GM18511 (cell line): ENCODE measurements around the gene SAMD14.
"Not testable (repeated sequence)": the region's sequence is repeated elsewhere in the genome, so short reads cannot be mapped to it uniquely, and the experiment has no call there.

ENCODE experiments used
- ATAC-seq: cut with Tn5 transposase; IDR thresholded peaks from one replicate; pipeline ENCODE4 v1.9.1; 2021; ENCODE audit warnings: mild to moderate bottlenecking, moderate library complexity; ENCODE audit not compliant: unreplicated experiment

Gene SAMD14

GRCh38 chr17:50078430-50078829 lies 51.5 kb downstream of the SAMD14 start:
- ATAC-seq = no peak

- no peak for ATAC-seq
These were observed 53.2 kb downstream of the SAMD14 start for GRCh38 chr17:50076591-50077235.

- ATAC-seq = no peak
These were observed 53.8 kb downstream of the SAMD14 start for GRCh38 chr17:50076221-50076590.

DNA sequence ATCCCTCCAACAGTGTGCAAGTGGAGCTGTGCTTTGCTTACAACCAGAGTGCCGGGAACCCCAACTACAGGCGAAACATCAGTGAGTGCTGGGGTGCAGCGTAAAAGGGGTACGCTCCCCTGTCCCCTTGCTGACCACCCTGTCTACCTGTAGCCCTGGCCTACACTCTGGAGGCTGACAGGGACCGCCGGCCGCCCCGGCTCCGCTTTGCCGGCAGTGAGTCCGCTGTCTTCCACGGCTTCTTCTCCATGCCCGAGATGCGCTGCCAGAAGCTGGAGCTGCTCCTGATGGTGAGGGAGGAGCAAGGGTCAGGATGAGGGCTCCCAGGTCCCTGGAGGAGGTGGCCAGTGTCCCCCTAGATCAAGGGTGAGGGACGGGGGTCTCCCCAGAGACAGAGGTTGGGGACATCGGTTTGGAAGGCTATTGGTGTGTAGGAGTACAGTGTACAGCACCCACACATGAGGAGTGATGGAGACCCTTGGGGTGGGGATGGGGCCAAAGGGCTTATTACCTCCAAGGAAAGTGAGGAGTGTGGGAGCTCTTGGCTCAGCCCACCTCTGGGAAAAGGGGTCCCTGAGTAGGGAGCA lies 54.4 kb downstream of the SAMD14 start:
- ATAC-seq = no peak

DNA sequence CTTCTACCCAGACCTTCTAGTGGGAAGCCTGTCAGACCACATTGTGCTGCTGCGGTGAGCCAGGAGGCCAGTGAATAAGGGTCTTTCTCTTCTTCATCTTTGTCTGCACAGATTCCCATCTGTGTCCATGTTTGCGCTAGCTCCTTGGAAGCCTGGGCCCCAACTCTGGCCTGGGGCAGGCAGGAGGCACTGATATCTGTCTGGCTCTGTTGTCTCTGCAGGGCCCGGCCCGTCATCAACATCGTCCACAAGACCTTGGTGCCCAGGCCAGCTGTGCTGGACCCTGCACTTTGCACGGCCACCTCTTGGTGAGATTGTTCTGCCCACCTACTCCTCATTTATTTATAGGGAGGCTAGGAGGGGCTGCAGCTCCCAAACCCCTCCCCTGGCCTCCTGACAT lies 55.7 kb downstream of the SAMD14 start:
- no peak for ATAC-seq

- ATAC-seq = no peak
These were observed 57.0 kb downstream of the SAMD14 start for GRCh38 chr17:50072925-50073324.

GRCh38 chr17:50072130-50072529 lies 57.8 kb downstream of the SAMD14 start:
- ATAC-seq = no peak

DNA sequence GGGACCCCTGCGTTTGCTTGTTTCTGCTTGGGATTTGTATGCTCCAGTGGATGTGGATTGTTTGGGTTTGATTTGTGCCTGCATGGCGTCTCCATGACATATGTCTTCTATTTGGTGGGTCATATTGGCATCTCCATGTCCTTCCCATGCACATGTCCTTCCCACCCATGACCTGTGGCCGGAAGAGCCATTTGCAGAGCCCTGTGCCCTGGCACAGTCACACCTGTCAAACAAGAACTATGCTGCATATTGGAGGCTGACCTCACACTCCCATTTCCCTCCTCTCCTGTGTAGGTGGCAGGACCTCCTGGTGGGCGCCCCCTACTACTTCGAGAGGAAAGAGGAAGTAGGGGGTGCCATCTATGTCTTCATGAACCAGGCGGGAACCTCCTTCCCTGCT lies 58.3 kb downstream of the SAMD14 start:
- no peak for ATAC-seq

- ATAC-seq = no peak
These were observed 58.9 kb downstream of the SAMD14 start for GRCh38 chr17:50070908-50071680.

DNA sequence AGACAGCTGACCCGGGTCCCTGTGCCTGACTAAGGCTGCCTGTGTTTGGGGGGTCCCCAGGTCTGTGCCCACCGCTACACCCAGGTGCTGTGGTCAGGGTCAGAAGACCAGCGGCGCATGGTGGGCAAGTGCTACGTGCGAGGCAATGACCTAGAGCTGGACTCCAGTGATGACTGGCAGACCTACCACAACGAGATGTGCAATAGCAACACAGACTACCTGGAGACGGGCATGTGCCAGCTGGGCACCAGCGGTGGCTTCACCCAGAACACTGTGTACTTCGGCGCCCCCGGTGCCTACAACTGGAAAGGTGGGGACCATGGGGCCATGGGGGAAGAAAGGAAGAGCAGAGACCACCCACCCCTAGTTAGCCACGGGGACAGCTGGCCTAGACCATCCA lies 62.0 kb downstream of the SAMD14 start:
- ATAC-seq = no peak

- no peak for ATAC-seq
These were observed 63.0 kb downstream of the SAMD14 start for GRCh38 chr17:50066995-50067394.

DNA sequence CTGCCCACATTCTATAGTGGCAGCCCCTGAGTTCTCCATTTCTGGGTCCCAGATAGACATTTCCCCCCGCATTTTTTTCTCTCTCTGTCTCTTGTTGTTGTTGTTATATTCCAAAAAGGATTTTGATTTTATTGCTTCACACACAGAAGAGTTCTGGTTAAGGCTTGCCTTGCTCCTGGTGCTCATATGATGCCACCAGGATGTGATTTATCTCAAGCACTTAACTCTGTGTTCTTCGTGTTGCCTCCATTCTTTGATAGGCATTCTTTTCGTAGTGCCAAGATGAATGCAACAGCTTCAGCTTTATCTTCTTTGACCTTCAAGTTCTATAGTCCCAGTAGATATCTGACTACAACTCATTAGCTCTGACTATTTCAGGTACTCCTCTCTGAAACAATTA lies 64.9 kb downstream of the SAMD14 start:
- ATAC-seq = no peak

GRCh38 chr17:50064253-50065001 lies 65.5 kb downstream of the SAMD14 start:
- ATAC-seq = no peak

- ATAC-seq = no peak
These were observed 66.3 kb downstream of the SAMD14 start for GRCh38 chr17:50063561-50064252.

DNA sequence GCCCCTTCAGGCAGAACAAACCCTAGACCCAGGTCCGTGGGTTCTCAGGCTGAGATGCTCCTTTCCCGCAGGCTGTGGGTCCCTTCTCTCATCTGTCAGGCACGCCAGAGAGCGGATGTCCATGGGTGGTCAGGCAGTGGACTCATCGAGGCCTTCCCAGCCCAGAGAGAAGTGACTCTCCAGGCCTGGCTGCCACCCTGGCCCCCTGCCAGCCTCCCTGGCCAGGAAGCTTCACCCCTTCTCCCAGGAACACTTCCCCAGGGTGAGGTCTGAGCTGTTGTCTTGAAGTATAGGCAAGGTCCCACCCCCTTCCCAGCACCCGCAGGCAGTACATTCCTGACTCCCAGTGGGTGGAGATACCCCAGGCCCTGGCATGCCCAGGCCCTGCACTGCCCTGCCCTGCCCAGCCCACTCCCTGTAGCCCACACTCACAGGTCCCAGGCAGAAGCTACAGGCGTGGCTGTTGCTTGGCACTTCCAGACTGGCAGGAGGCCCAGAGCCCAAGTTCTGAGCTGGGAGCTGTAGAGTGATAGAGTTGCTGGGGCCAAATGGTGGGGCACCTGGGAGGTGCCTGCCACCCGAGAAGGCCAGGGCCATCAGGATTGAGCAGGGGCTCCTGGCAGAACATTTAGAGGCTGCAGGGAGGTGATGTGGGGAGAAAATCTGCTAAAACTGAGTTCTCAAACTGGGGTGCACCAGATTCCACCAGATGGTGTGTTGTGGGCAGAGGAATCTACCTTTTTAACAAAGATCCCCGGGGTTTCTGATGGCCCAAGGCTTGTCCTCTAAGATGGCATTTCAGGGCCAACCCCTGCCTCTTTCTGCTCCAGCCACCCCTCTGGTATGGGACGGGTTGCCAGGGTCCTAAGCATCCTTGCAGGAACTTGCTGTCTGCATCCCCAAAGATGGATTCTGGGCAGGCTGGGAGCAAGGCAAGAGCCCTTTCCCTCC lies 67.4 kb downstream of the SAMD14 start:
- no peak for ATAC-seq

GRCh38 chr17:50061713-50062045 lies 68.3 kb downstream of the SAMD14 start:
- not testable (repeated sequence) for ATAC-seq

- no peak for ATAC-seq
These were observed 68.8 kb downstream of the SAMD14 start for GRCh38 chr17:50060951-50061712.
